GM12878 (cell line): ENCODE results near the gene PLXNB3. TPM values are rescaled to one million over a fixed set of nuclear protein-coding genes. Genes with fewer than 3 reads are reported as not detected.

Source experiments
- CBX3 ChIP-seq: fragments of 200-600 bp; sonication (generic); IDR thresholded peaks from 2 replicates; pipeline ENCODE4 v1.6.1; 2016; ENCODE audit warnings: low read depth, borderline replicate concordance
- E2F8 ChIP-seq: fragments of 450-650 bp; IDR thresholded peaks from 2 replicates; pipeline ENCODE4 v1.6.1; 2018; ENCODE audit warnings: mild to moderate bottlenecking, low read depth, moderate library complexity; ENCODE audit not compliant: partially characterized antibody
- PRDM15 ChIP-seq: fragments of 450-650 bp; formaldehyde crosslinking; IDR thresholded peaks from 2 replicates; pipeline ENCODE4 v1.4.0; 2020; ENCODE audit warnings: mild to moderate bottlenecking, moderate library complexity
- RCOR1 ChIP-seq: conservative IDR thresholded peaks from 2 replicates; pipeline ENCODE4 v1.6.1; 2012; ENCODE audit warnings: low read depth, low read length, improper control_type of control experiment
- ZNF217 ChIP-seq: fragments of 450-650 bp; IDR thresholded peaks from 2 replicates; pipeline ENCODE4 v1.6.1; 2017; ENCODE audit warnings: antibody characterized with exemption, mild to moderate bottlenecking
- polyA plus RNA-seq, 11 experiments: library from polyadenylated mRNA; depleted of rRNA in 4 of 11; unstranded in 6 of 11; stranded (reverse) in 5 of 11; fragments of >200 nt; fragmentation: Nextera tagmentation in 4 of 11; fragmentation: Illumina TruSeq in 1 of 11; extraction: Ambion mirVana in 4 of 11; extraction: Trizol in 1 of 11; gene quantifications; 1 replicate in 1 of 11; 2 replicates in 10 of 11; pipeline versions ENCODE4 v1.2.1 to v1.2.3, GENCODE V29; 2011 to 2016; ENCODE audit warnings: inconsistent platforms in 2 of 11, missing spikeins in 2 of 11, low read depth in 1 of 11
- total RNA-seq, 4 experiments: library from RNA; depleted of rRNA in 3 of 4; stranded (reverse); fragments of >200 nt in 3 of 4; fragmentation: Illumina TruSeq in 1 of 4; extraction: Trizol in 1 of 4; gene quantifications; 2 replicates each; pipeline versions ENCODE4 v1.2.1 to v1.2.3, GENCODE V29; 2013 to 2021

Gene PLXNB3
- total and polyA plus RNA-seq, 10 of the 15 experiments (the other 5 are each of a cell fraction or from before 2014, with no cell fraction given) = 0.06 to 0.68 (median 0.19) TPM; not detected in 4

GRCh38 chrX:153797415-153798015, 33.5 kb downstream of the PLXNB3 start (continued):
- TF ChIP-seq E2F8 (no peak), CBX3 (no peak), RCOR1 (no peak), PRDM15 (CRISPR knock-in tag) (no peak), ZNF217 (no peak)
